Measurements from ENCODE around the gene ZFP92.

Gene ZFP92

GRCh38 chrX:153421856-153422255 is 10.6 kb downstream of the ZFP92 start:
- Mint-ChIP-seq H3K4me3 (no peak overlapping the region), H3K36me3 (ENCODE audit: insufficient read depth) (no peaks in the 10 kb centered on the region), H3K4me1 (ENCODE audit: low read depth in 2 of 2) (peaks cover 0 to 2% of the 10 kb centered on the region in 2 donors), H3K9me3 (no peaks in the 10 kb centered on the region), H3K27me3 (no peaks in the 10 kb centered on the region), H3K27ac (no peak overlapping the region)
- ATAC-seq (replicated peaks) (no peak), DNase-seq (no peak)

DNA sequence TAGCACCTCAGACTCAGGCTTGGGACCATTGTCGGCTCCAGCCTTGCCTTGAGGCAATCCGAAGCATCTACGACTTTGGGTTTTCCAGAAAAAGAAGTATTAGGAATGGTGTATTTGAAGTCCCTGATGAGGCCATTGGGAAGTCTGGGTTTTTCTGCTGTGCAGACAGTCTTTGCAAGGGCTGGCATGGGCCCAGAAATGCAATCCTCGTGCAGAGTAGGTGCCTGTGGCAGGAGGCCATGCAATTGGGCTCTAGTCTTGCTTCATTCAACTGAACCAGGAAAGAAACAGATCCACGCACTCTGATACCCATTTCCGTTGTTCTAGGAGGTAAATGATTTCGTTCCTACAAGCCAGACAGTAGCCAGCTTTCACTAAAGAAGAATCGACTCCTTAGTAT is 12.4 kb downstream of the ZFP92 start:
- no peak overlapping the region for H3K27ac Mint-ChIP-seq
- no peaks in the 10 kb centered on the region for H3K9me3 Mint-ChIP-seq
- no peak overlapping the region for H3K4me3 Mint-ChIP-seq
- DNase-seq (no peak), ATAC-seq (replicated peaks) (no peak)
- no peaks in the 10 kb centered on the region for H3K4me1 Mint-ChIP-seq (ENCODE audit: low read depth in 2 of 2)
- H3K36me3 Mint-ChIP-seq (ENCODE audit: insufficient read depth), result no peaks in the 10 kb centered on the region
- no peaks in the 10 kb centered on the region for H3K27me3 Mint-ChIP-seq

GRCh38 chrX:153426204-153426603 is 14.9 kb downstream of the ZFP92 start:
- Mint-ChIP-seq H3K9me3 (no peaks in the 10 kb centered on the region), H3K4me3 (no peak overlapping the region), H3K4me1 (ENCODE audit: low read depth in 2 of 2) (no peaks in the 10 kb centered on the region), H3K27ac (no peak overlapping the region), H3K36me3 (ENCODE audit: insufficient read depth) (no peaks in the 10 kb centered on the region), H3K27me3 (no peaks in the 10 kb centered on the region)
- DNase-seq (no peak), ATAC-seq (replicated peaks) (no peak)

GRCh38 chrX:153430796-153431195 is 19.5 kb downstream of the ZFP92 start:
- Mint-ChIP-seq H3K4me1 (ENCODE audit: low read depth in 2 of 2) (no peaks in the 10 kb centered on the region), H3K4me3 (no peak overlapping the region), H3K36me3 (ENCODE audit: insufficient read depth) (no peaks in the 10 kb centered on the region), H3K9me3 (no peaks in the 10 kb centered on the region), H3K27ac (no peak overlapping the region), H3K27me3 (peaks cover 0 to 9% of the 10 kb centered on the region in 2 donors)
- DNase-seq (no peak), ATAC-seq (replicated peaks) (no peak)

DNA sequence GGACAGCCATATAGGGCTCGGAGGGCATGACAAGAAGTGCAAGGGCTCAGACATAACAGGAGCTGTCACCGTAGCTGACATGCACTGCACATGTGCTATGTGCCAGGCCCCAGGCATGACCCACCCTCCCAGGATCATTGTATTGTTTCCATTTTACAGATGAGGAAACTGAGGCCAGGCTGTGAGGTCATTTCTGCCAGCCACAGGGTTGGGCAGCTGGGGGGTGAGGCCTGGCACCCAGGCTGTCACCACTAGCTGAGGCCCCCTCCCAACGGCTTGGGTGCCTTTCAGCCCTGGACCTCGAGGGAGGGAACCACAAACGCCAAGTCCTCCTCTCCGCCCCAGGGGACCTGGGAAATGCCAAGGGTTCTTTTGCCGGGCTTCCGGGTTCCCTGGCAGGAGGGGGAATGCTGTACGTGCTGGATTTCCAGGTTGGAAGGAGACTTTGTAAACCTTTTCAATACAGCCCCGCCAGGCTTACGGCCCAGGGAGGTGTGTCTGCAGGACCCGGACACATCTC is 21.9 kb downstream of the ZFP92 start:
- ATAC-seq (replicated peaks) (no peak), DNase-seq (no peak)
- Mint-ChIP-seq H3K27ac (no peak overlapping the region), H3K27me3 (peaks cover 0 to 9% of the 10 kb centered on the region in 2 donors), H3K9me3 (no peaks in the 10 kb centered on the region), H3K36me3 (ENCODE audit: insufficient read depth) (no peaks in the 10 kb centered on the region), H3K4me3 (no peak overlapping the region), H3K4me1 (ENCODE audit: low read depth in 2 of 2) (no peaks in the 10 kb centered on the region)

DNA sequence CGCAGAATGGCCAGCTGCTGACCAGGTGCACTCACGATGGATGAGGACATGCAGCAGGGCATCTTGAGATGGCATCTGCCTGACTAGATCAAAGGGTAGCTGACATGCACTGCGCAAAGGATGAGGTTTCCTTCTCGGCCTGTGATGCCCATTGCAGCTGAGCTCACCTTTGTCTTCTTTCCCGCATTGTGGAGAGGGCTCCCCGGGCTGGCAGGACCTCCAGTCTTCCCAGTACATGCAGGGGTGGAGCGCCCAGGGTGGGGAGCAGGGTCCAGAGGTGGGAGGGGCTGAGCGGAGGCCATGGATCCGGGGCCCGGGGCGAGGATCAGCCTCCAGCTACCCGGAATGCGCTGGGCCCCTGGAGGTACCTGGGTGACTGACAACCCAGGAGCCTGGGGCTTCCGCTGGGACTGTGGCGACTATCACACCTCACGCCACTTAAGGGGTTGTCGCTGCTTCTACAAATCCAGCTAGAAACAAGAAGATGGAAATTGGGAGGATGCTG is 22.6 kb downstream of the ZFP92 start:
- DNase-seq (no peak), ATAC-seq (replicated peaks) (no peak)
- Mint-ChIP-seq H3K4me3 (no peak overlapping the region), H3K9me3 (no peaks in the 10 kb centered on the region), H3K27me3 (peaks cover 0 to 9% of the 10 kb centered on the region in 2 donors), H3K36me3 (ENCODE audit: insufficient read depth) (no peaks in the 10 kb centered on the region), H3K27ac (no peak overlapping the region), H3K4me1 (ENCODE audit: low read depth in 2 of 2) (no peaks in the 10 kb centered on the region)

- Mint-ChIP-seq H3K36me3 (ENCODE audit: insufficient read depth) (no peaks in the 10 kb centered on the region), H3K4me1 (ENCODE audit: low read depth in 2 of 2) (no peaks in the 10 kb centered on the region), H3K27me3 (peaks cover 0 to 9% of the 10 kb centered on the region in 2 donors), H3K9me3 (no peaks in the 10 kb centered on the region), H3K27ac (no peak overlapping the region), H3K4me3 (no peak overlapping the region)
- no peak for ATAC-seq (replicated peaks)
- no peak for DNase-seq
Measured at GRCh38 chrX:153434801-153435200, 23.5 kb downstream of the ZFP92 start.

DNA sequence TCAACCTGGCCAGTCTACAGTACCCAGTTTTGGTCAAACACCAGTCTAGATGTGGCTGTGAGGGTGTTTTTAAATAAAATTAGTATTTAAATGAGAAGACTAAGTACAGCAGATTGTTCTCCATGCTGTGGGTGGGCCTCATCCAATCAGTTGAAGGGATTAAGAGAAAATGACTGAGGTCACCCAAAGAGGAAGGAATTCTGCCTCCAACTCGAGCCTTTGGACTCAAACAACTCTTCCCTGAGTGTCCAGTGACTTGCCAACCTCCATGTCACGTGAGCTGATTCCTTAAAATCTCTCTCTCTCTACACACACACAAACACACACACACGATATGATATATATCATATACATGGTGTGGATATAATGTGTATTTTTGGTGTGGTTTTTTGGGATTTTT is 24.6 kb downstream of the ZFP92 start:
- H3K36me3 Mint-ChIP-seq (ENCODE audit: insufficient read depth), result no peaks in the 10 kb centered on the region
- peaks cover 0 to 9% of the 10 kb centered on the region in 2 donors for H3K27me3 Mint-ChIP-seq
- DNase-seq (no peak), ATAC-seq (replicated peaks) (no peak)
- H3K27ac Mint-ChIP-seq, result no peak overlapping the region
- no peaks in the 10 kb centered on the region for H3K9me3 Mint-ChIP-seq
- H3K4me3 Mint-ChIP-seq, result no peak overlapping the region
- no peaks in the 10 kb centered on the region for H3K4me1 Mint-ChIP-seq (ENCODE audit: low read depth in 2 of 2)

DNA sequence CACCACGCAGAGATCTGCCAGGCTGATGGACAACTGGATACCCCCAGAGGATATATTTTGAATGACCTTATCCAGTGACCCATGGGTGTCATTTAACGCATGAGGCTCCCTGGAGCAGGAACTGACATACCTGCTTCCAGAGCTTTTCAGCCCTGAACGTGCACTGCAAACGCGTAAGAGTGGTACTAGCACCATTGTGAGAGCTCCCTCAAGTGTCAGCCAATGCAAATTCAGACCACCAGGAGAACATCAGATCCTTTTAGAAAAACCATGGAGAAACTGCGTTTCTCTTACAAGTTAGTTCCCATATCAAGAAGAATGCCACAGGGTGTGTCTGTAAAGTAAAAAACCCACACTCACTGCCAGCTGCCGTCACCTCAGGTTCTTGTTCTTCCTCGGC is 27.3 kb downstream of the ZFP92 start:
- ATAC-seq (replicated peaks), result no peak
- Mint-ChIP-seq H3K27me3 (peaks cover 0 to 9% of the 10 kb centered on the region in 2 donors), H3K36me3 (ENCODE audit: insufficient read depth) (no peaks in the 10 kb centered on the region), H3K4me1 (ENCODE audit: low read depth in 2 of 2) (no peaks in the 10 kb centered on the region), H3K9me3 (no peaks in the 10 kb centered on the region), H3K27ac (no peak overlapping the region), H3K4me3 (no peak overlapping the region)
- DNase-seq, result no peak

DNA sequence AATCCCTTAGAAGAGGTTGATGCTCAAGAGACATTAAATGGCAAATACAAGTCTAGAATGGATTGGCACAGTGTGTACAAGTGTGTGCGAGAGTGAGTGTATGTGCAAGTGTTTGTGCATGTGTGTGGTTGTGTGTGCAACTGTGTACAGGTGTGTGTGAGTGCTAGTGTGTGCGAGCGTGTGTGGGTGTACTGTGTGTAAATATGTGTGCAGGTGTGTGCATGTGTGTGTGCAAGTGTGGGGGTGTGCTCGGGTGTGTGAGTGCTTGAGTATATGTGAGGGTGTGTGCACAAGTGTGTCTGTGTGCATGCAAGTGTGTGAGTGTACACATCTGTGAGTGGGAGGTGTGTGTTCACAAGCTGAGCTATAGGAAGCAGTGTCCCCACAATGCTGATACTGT is 28.7 kb downstream of the ZFP92 start:
- peaks cover 0 to 2% of the 10 kb centered on the region in 2 donors for H3K27me3 Mint-ChIP-seq
- ATAC-seq (replicated peaks), result no peak
- no peaks in the 10 kb centered on the region for H3K36me3 Mint-ChIP-seq (ENCODE audit: insufficient read depth)

GRCh38 chrX:153440556-153441135 is 29.4 kb downstream of the ZFP92 start:
- H3K27me3 Mint-ChIP-seq, result no peaks in the 10 kb centered on the region
- no peak overlapping the region for H3K27ac Mint-ChIP-seq
- no peaks in the 10 kb centered on the region for H3K4me1 Mint-ChIP-seq (ENCODE audit: low read depth in 2 of 2)

More for the DNA sequence above, 28.7 kb downstream of the ZFP92 start:
- Mint-ChIP-seq H3K9me3 (no peaks in the 10 kb centered on the region), H3K27ac (no peak overlapping the region), H3K4me1 (ENCODE audit: low read depth in 2 of 2) (no peaks in the 10 kb centered on the region), H3K4me3 (no peak overlapping the region)
- no peak for DNase-seq

GRCh38 chrX:153441296-153441695 is 30.0 kb downstream of the ZFP92 start:
- DNase-seq (no peak), ATAC-seq (replicated peaks) (no peak)
- H3K4me1 Mint-ChIP-seq (ENCODE audit: low read depth in 2 of 2), result no peaks in the 10 kb centered on the region
- H3K4me3 Mint-ChIP-seq, result no peak overlapping the region
- no peaks in the 10 kb centered on the region for H3K9me3 Mint-ChIP-seq
- H3K27me3 Mint-ChIP-seq, result no peaks in the 10 kb centered on the region
- H3K36me3 Mint-ChIP-seq (ENCODE audit: insufficient read depth), result no peaks in the 10 kb centered on the region
- H3K27ac Mint-ChIP-seq, result no peak overlapping the region

More at GRCh38 chrX:153440556-153441135, 29.4 kb downstream of the ZFP92 start:
- Mint-ChIP-seq H3K4me3 (no peak overlapping the region), H3K9me3 (no peaks in the 10 kb centered on the region), H3K36me3 (ENCODE audit: insufficient read depth) (no peaks in the 10 kb centered on the region)
- ATAC-seq (replicated peaks), result no peak
- no peak for DNase-seq

DNA sequence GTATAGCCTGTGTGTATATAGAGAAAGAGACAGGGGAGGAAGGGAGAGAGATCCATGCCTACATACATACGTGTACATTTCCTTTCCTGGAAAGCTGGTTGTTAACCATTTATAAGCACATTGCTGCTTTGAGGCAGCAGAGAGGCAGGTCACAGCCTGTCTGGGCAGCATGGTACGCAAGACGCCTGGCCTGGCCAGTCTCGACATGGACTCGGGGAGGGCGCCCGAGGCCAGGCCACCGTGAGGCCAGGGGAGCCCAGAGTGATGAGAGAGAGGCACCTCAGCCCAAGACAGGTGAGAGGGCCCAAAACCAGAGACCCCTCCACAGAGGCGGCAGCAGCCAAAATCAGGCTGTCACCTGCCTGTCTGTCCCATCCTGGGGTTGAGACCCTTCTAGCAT is 30.7 kb downstream of the ZFP92 start:
- Mint-ChIP-seq H3K4me3 (no peak overlapping the region), H3K9me3 (no peaks in the 10 kb centered on the region), H3K27ac (no peak overlapping the region), H3K36me3 (ENCODE audit: insufficient read depth) (no peaks in the 10 kb centered on the region), H3K4me1 (ENCODE audit: low read depth in 2 of 2) (no peaks in the 10 kb centered on the region), H3K27me3 (no peaks in the 10 kb centered on the region)
- DNase-seq, result no peak
- no peak for ATAC-seq (replicated peaks)

DNA sequence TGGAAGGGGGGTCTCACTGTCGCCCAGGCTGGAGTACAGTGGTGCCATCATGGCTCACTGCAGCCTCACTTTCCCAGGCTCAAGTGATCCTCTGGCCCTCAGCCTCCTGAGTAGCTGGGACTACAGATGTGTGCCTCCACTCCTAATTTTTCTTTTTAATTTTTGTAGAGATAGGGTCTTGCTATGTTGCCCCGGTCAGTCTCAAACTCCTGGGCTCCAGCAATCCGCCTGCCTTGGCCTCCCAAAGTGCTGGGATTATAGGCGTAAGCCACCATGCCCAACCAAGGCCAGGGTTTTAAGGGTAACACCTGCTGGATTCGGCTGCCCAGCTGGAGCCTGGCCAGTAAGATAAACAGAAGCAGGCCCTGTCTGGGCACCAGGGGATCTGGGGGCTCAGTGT is 31.2 kb downstream of the ZFP92 start:
- Mint-ChIP-seq H3K27ac (no peak overlapping the region), H3K4me3 (no peak overlapping the region), H3K9me3 (no peaks in the 10 kb centered on the region), H3K36me3 (ENCODE audit: insufficient read depth) (no peaks in the 10 kb centered on the region), H3K27me3 (no peaks in the 10 kb centered on the region), H3K4me1 (ENCODE audit: low read depth in 2 of 2) (no peaks in the 10 kb centered on the region)
- DNase-seq (no peak), ATAC-seq (replicated peaks) (no peak)

Data from effector memory CD8-positive, alpha-beta T cell (primary cell).